Gastrocnemius medialis (tissue), 4 donors: ENCODE data around the gene STARD8. TPM values are rescaled to one million over a fixed set of nuclear protein-coding genes. Genes with fewer than 3 reads are reported as not detected.
A peak's percentile ranks its signal among the peaks of the same experiment; 100 is the strongest.

Experiments used
- ATAC-seq, 2 donors: fragments of 150-250 bp; one replicate each; pipeline ENCODE4 v1.9.1; 2016
- DNase-seq, 2 donors: peaks; one replicate each; pipeline ENCODE4 v3.0.0-alpha.2; 2019
- H3K27ac ChIP-seq, 4 donors: fragments of 200-600 bp; sonication (generic); 1 replicate in 1 of 4; 2 replicates in 3 of 4; pipeline ENCODE4 v1.5.1; 2016 to 2018; ENCODE audit warnings: mild to moderate bottlenecking in 2 of 4, moderate library complexity in 1 of 4
- H3K27me3 ChIP-seq, 3 donors: fragments of 200-600 bp; sonication (generic) in 2 of 3; 1 replicate in 1 of 3; 2 replicates in 2 of 3; pipeline versions ENCODE4 v1.5.1 to v1.6.0; 2016 to 2019; ENCODE audit warnings: mild to moderate bottlenecking in 1 of 3, moderate library complexity in 1 of 3
- H3K36me3 ChIP-seq, 2 donors: fragments of 200-600 bp; sonication (generic) in 1 of 2; one replicate each; pipeline ENCODE4 v1.5.1; 2017 to 2018
- H3K4me1 ChIP-seq, 2 donors: fragments of 200-600 bp; sonication (generic) in 1 of 2; one replicate each; pipeline ENCODE4 v1.5.1; 2016 to 2017; ENCODE audit warnings: mild to moderate bottlenecking in 2 of 2
- H3K4me3 ChIP-seq, 4 donors: fragments of 200-600 bp; sonication (generic) in 3 of 4; 1 replicate in 1 of 4; 2 replicates in 3 of 4; pipeline ENCODE4 v1.5.1; 2016 to 2019; ENCODE audit warnings: mild to moderate bottlenecking in 2 of 4
- H3K9me3 ChIP-seq, 3 donors: fragments of 200-600 bp; sonication (generic) in 2 of 3; 1 replicate in 1 of 3; 2 replicates in 2 of 3; pipeline ENCODE4 v1.5.1; 2016 to 2019
- POLR2A ChIP-seq, 2 donors: fragments of 450-650 bp; IDR thresholded peaks; one replicate each; pipeline ENCODE4 v1.6.1; 2017; ENCODE audit warnings: antibody characterized with exemption in 2 of 2, mild to moderate bottlenecking in 2 of 2, moderate library complexity in 2 of 2
- in situ Hi-C, 4 donors: fragments of 200-750 bp; cut with MboI; loops; one replicate each; pipeline versions ENCODE4 v1.15.0 to v1.8.0; 2017; ENCODE audit warnings: low sequenced_read_pairs in 4 of 4
- intact Hi-C: fragments of 100-400 bp; cut with DNase I; formaldehyde crosslinking; loops from one replicate; pipeline ENCODE4 v1.15.1; 2023; ENCODE audit warnings: low total_unique reads
- total RNA-seq, 4 donors: library from RNA; depleted of rRNA; stranded (reverse); fragments of >200 nt; gene quantifications; one replicate each; pipeline versions ENCODE4 v1.1.0 to v1.2.3, GENCODE V29; 2016
- TF ChIP-seq, protein P1 (sequence below), 5 experiments: fragments of 450-650 bp in 3 of 5; fragments of 200-600 bp in 2 of 5; sonication (generic) in 2 of 5; IDR thresholded peaks in 4 of 5; conservative IDR thresholded peaks in 1 of 5; 1 replicate in 4 of 5; 2 replicates in 1 of 5; pipeline ENCODE4 v1.5.1; 2016 to 2019; ENCODE audit warnings: antibody characterized with exemption in 5 of 5, mild to moderate bottlenecking in 3 of 5, moderate library complexity in 3 of 5

The STARD8 gene
- total RNA-seq, 4 donors from 2014 or later: 6.6 to 9.4 (median 9.1) TPM

DNA sequence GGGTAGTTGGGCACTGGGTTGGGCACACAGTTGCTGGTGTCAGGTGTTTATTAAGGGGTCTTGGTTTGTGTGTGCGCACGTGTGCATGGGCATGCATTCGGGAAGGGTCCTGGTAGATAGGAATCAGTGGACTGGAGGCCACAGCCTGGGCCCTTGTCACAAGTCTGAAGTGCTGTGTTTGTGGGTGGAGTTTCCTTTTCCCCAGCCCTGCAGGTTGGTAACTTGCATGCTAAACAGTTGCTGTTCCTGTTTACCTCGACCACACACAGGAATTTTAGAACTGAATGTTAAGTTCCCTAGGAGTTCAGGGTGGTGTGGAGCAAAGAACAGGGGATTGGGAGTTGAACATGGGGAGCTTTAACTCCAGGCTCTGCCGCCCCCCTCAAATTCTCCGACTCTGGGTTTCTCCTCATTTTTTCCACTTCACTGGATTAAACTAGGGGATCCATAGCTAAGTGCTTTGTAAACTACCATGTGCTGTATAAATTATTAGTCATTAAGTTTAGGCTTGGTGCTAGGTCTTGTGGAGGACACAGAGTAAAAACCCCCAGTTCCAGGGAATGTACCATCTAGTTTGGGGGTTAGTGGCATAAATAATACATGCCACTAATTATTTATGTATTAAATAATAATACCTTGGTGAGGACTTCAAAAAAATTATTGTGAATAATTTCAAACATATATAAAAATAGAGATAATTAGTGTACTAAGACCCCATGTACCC is 49.0 kb downstream of the STARD8 start:
- peak overlapping the region; percentile 10 to 82 (median 70) for H3K4me3 ChIP-seq
- H3K27me3 ChIP-seq: no peaks in the 10 kb centered on the region
- no peak for TF ChIP-seq POLR2A (IDR thresholded peaks at IDR 0.05)
- TF ChIP-seq, protein P1, sequence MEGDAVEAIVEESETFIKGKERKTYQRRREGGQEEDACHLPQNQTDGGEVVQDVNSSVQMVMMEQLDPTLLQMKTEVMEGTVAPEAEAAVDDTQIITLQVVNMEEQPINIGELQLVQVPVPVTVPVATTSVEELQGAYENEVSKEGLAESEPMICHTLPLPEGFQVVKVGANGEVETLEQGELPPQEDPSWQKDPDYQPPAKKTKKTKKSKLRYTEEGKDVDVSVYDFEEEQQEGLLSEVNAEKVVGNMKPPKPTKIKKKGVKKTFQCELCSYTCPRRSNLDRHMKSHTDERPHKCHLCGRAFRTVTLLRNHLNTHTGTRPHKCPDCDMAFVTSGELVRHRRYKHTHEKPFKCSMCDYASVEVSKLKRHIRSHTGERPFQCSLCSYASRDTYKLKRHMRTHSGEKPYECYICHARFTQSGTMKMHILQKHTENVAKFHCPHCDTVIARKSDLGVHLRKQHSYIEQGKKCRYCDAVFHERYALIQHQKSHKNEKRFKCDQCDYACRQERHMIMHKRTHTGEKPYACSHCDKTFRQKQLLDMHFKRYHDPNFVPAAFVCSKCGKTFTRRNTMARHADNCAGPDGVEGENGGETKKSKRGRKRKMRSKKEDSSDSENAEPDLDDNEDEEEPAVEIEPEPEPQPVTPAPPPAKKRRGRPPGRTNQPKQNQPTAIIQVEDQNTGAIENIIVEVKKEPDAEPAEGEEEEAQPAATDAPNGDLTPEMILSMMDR (IDR thresholded peaks at IDR 0.05 in 4 of 5, conservative IDR thresholded peaks at IDR 0.05 in 1 of 5): no peak
- H3K36me3 ChIP-seq: no peaks in the 10 kb centered on the region
- H3K9me3 ChIP-seq: no peaks in the 10 kb centered on the region
- H3K27ac ChIP-seq: peak overlapping the region; percentile 85 to 92 (median 86)
- H3K4me1 ChIP-seq: peaks cover 16 to 21% of the 10 kb centered on the region in 2 donors
- intact Hi-C loops: loop anchor here (10.0 kb wide), 1 partner anchor 282 kb away; no protein-coding TSS in a partner anchor
- DNase-seq (no peak), ATAC-seq (no peak)
- in situ Hi-C loops: no loop called here

GRCh38 chrX:68697036-68697435 is 49.6 kb downstream of the STARD8 start:
- Histone ChIP-seq H3K4me3 (peak overlapping the region in 1 of 4 donors; percentile 7), H3K4me1 (peaks cover 16 to 22% of the 10 kb centered on the region in 2 donors), H3K9me3 (no peaks in the 10 kb centered on the region), H3K27me3 (no peaks in the 10 kb centered on the region), H3K36me3 (no peaks in the 10 kb centered on the region), H3K27ac (peak overlapping the region; percentile 44 to 86 (median 86))
- intact Hi-C loops: loop anchor here (10.0 kb wide), 1 partner anchor 282 kb away; no protein-coding TSS in a partner anchor
- ATAC-seq: no peak
- DNase-seq: no peak
- TF ChIP-seq, protein P1 (IDR thresholded peaks at IDR 0.05 in 4 of 5, conservative IDR thresholded peaks at IDR 0.05 in 1 of 5): no peak
- TF ChIP-seq POLR2A (IDR thresholded peaks at IDR 0.05): no peak
- in situ Hi-C loops: no loop called here

- in situ Hi-C loops: no loop called here
- Histone ChIP-seq H3K4me3 (peak overlapping the region in 1 of 4 donors; percentile 7), H3K9me3 (no peaks in the 10 kb centered on the region), H3K4me1 (peaks cover 22 to 26% of the 10 kb centered on the region in 2 donors), H3K27me3 (no peaks in the 10 kb centered on the region), H3K36me3 (no peaks in the 10 kb centered on the region), H3K27ac (peak overlapping the region; percentile 44 to 86 (median 86))
- intact Hi-C loops: loop anchor here (10.0 kb wide), 1 partner anchor 283 kb away; no protein-coding TSS in a partner anchor
- TF ChIP-seq, protein P1 (IDR thresholded peaks at IDR 0.05 in 4 of 5, conservative IDR thresholded peaks at IDR 0.05 in 1 of 5): no peak
- TF ChIP-seq POLR2A (IDR thresholded peaks at IDR 0.05): no peak
- ATAC-seq (no peak), DNase-seq (no peak)
Measured at GRCh38 chrX:68697465-68698125, 50.1 kb downstream of the STARD8 start.

DNA sequence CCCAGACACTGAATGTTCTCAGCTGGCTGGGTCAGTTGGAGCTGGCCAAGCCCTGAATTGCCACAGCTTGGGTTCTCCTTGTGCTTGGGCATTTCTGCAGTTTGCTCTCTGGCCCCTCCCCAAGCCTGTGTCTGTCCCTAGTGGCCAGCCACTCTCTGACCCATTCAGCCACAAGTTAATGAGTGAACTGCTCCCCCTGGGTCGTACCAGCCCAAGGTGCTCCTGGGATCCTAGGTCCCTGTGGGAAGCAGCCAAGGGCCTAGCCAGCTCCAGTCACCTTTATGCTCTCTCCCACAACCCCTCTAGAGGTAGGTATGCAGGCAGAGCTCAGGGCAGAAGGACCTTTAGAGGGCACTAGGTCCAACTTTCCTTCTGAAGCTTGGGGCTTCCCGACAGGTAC is 51.5 kb downstream of the STARD8 start:
- in situ Hi-C loops: no loop called here
- H3K4me1 ChIP-seq: peaks cover 24 to 26% of the 10 kb centered on the region in 2 donors
- ATAC-seq: peak in 1 of 2 donors; percentile 28

More for the DNA sequence above, 51.5 kb downstream of the STARD8 start:
- no peaks in the 10 kb centered on the region for H3K36me3 ChIP-seq
- H3K9me3 ChIP-seq: no peaks in the 10 kb centered on the region
- intact Hi-C loops: loop anchor here (10.0 kb wide), 1 partner anchor 284 kb away; no protein-coding TSS in a partner anchor
- no peaks in the 10 kb centered on the region for H3K27me3 ChIP-seq
- peak in 1 of 2 donors; percentile 28 for DNase-seq
- peak overlapping the region; percentile 54 to 86 (median 86) for H3K27ac ChIP-seq
- no peak overlapping the region for H3K4me3 ChIP-seq
- TF ChIP-seq, protein P1 (IDR thresholded peaks at IDR 0.05 in 4 of 5, conservative IDR thresholded peaks at IDR 0.05 in 1 of 5): no peak
- TF ChIP-seq POLR2A (IDR thresholded peaks at IDR 0.05): no peak
